ENCODE results near the gene TMPRSS9.

Gene TMPRSS9

GRCh38 chr19:2431318-2432055, 71.4 kb downstream of the TMPRSS9 start:
- Histone ChIP-seq H3K4me3 (ENCODE audit: low read depth in 1 of 5, low read length in 5 of 5) (no peak overlapping the region), H3K9ac (ENCODE audit: low read length in 5 of 5) (no peak overlapping the region), H3K9me3 (ENCODE audit: control insufficient read depth in 5 of 5, low read length in 5 of 5) (no peaks in the 10 kb centered on the region), H3K36me3 (ENCODE audit: control insufficient read depth in 5 of 5, insufficient read depth in 5 of 5, low read length in 5 of 5) (peaks cover 0 to 43% (median 20%) of the 10 kb centered on the region in 5 donors), H3K4me1 (ENCODE audit: control insufficient read depth in 5 of 5, insufficient read depth in 5 of 5, low read length in 5 of 5) (peaks cover 2 to 20% (median 18%) of the 10 kb centered on the region in 5 donors), H3K27ac (ENCODE audit: low read depth, low read length) (no peak overlapping the region), H3K27me3 (ENCODE audit: control insufficient read depth in 5 of 5, insufficient read depth in 4 of 5, low read length in 5 of 5) (no peaks in the 10 kb centered on the region)

GRCh38 chr19:2432131-2432848, 72.2 kb downstream of the TMPRSS9 start:
- Histone ChIP-seq H3K27ac (ENCODE audit: low read depth, low read length) (no peak overlapping the region), H3K4me1 (ENCODE audit: control insufficient read depth in 5 of 5, insufficient read depth in 5 of 5, low read length in 5 of 5) (peaks cover 2 to 12% (median 10%) of the 10 kb centered on the region in 5 donors), H3K9ac (ENCODE audit: low read length in 5 of 5) (no peak overlapping the region), H3K4me3 (ENCODE audit: low read depth in 1 of 5, low read length in 5 of 5) (no peak overlapping the region), H3K9me3 (ENCODE audit: control insufficient read depth in 5 of 5, low read length in 5 of 5) (no peaks in the 10 kb centered on the region), H3K36me3 (ENCODE audit: control insufficient read depth in 5 of 5, insufficient read depth in 5 of 5, low read length in 5 of 5) (peaks cover 0 to 47% (median 21%) of the 10 kb centered on the region in 5 donors), H3K27me3 (ENCODE audit: control insufficient read depth in 5 of 5, insufficient read depth in 4 of 5, low read length in 5 of 5) (no peaks in the 10 kb centered on the region)

DNA sequence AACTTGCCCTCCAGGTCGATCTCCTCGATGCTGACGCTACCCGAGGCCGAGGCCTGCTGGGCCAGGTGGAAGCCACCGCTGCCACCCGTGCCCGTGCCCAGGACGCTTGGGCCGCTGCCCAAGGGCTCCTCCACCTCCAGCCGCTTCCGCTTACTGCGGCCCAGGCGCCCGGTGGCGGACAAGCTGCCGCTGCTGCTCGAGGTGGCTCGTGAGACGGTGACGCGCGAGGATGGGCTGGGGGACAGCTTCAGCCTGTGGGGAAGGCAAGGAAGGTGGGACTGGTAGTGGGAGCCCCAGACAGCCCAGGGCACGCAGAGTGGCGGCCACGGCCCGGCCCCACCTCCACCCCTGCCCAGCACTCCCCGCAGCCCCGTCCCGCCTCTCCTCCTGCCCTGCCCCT, 73.8 kb downstream of the TMPRSS9 start:
- Histone ChIP-seq H3K4me3 (ENCODE audit: low read depth in 1 of 5, low read length in 5 of 5) (no peak overlapping the region), H3K9me3 (ENCODE audit: control insufficient read depth in 5 of 5, low read length in 5 of 5) (no peaks in the 10 kb centered on the region), H3K27me3 (ENCODE audit: control insufficient read depth in 5 of 5, insufficient read depth in 4 of 5, low read length in 5 of 5) (no peaks in the 10 kb centered on the region), H3K27ac (ENCODE audit: low read depth, low read length) (no peak overlapping the region), H3K36me3 (ENCODE audit: control insufficient read depth in 5 of 5, insufficient read depth in 5 of 5, low read length in 5 of 5) (peaks cover 0 to 60% (median 34%) of the 10 kb centered on the region in 5 donors), H3K4me1 (ENCODE audit: control insufficient read depth in 5 of 5, insufficient read depth in 5 of 5, low read length in 5 of 5) (peaks cover 0 to 1% (median 0%) of the 10 kb centered on the region in 5 donors), H3K9ac (ENCODE audit: low read length in 5 of 5) (no peak overlapping the region)

DNA sequence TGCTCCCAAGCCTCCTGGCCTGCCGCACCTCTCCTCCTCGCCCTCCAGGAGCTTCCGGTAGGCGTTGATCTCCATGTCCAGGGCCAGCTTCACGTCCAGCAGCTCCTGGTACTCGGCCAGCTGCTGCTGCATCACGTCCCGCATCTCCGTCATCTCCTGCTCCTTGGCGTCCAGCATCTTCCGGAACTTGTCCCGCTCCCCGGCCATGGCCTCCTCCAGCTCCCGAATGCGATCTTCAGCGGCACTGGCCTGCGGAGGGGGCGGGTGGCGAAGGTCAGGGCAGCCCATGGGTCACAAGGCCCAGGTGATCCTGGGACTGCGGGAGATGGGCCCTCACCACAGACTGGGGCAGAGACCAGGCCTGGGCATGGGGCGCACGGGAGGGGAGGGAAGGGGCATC, 74.2 kb downstream of the TMPRSS9 start:
- Histone ChIP-seq H3K36me3 (ENCODE audit: control insufficient read depth in 5 of 5, insufficient read depth in 5 of 5, low read length in 5 of 5) (peaks cover 0 to 60% (median 34%) of the 10 kb centered on the region in 5 donors), H3K9me3 (ENCODE audit: control insufficient read depth in 5 of 5, low read length in 5 of 5) (no peaks in the 10 kb centered on the region), H3K4me3 (ENCODE audit: low read depth in 1 of 5, low read length in 5 of 5) (no peak overlapping the region), H3K27me3 (ENCODE audit: control insufficient read depth in 5 of 5, insufficient read depth in 4 of 5, low read length in 5 of 5) (no peaks in the 10 kb centered on the region), H3K27ac (ENCODE audit: low read depth, low read length) (no peak overlapping the region), H3K9ac (ENCODE audit: low read length in 5 of 5) (no peak overlapping the region), H3K4me1 (ENCODE audit: control insufficient read depth in 5 of 5, insufficient read depth in 5 of 5, low read length in 5 of 5) (no peaks in the 10 kb centered on the region)

DNA sequence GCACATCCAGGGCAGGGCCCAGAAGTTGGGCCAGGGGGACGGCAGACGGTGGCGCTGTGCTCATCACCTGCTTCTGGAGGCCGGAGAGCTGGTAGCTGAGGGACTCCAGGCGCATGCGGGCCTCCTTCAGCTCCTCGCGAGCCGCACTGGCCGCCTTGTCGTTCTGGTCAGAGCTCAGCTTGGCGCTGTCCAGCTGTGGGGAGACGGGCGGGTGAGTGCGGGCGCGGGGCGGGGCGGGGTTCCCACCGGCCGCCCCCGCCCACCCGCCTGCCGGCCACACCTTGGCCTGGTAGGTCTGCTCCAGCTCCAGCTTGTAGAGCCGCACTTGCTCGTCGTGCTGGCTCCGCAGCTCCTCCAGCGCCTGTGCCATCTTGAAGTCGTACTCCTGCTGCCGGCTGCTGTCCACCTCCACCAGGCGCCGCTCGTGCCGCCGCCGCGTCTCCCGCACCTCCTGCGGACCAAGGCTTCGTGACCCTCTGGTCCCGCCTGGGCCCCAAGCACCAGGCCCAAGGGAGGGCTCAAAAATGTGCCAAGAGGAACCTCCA, 74.7 kb downstream of the TMPRSS9 start:
- Histone ChIP-seq H3K27ac (ENCODE audit: low read depth, low read length) (no peak overlapping the region), H3K4me1 (ENCODE audit: control insufficient read depth in 5 of 5, insufficient read depth in 5 of 5, low read length in 5 of 5) (no peaks in the 10 kb centered on the region), H3K9me3 (ENCODE audit: control insufficient read depth in 5 of 5, low read length in 5 of 5) (no peaks in the 10 kb centered on the region), H3K27me3 (ENCODE audit: control insufficient read depth in 5 of 5, insufficient read depth in 4 of 5, low read length in 5 of 5) (no peaks in the 10 kb centered on the region), H3K36me3 (ENCODE audit: control insufficient read depth in 5 of 5, insufficient read depth in 5 of 5, low read length in 5 of 5) (peaks cover 0 to 60% (median 34%) of the 10 kb centered on the region in 5 donors), H3K4me3 (ENCODE audit: low read depth in 1 of 5, low read length in 5 of 5) (no peak overlapping the region), H3K9ac (ENCODE audit: low read length in 5 of 5) (no peak overlapping the region)

DNA sequence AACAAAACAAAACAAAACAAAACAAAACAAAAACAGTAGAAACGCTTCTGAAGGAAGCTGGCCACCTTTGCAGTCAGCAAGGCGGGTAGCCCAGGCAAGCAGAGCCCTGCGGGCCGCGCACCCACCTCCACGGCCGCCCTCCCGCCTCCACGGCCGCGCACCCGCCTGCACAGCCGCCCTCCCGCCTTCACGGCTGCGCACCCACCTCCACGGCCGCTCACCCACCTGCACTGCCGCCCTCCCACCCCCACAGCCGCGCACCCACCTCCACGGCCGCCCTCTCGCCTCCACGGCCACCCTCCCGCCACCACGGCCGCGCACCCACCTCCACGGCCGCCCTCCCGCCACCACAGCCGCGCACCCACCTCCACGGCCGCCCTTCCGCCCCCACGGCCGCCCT, 76.3 kb downstream of the TMPRSS9 start:
- no peak overlapping the region for H3K27ac ChIP-seq (ENCODE audit: low read depth, low read length)
- peaks cover 0 to 55% (median 29%) of the 10 kb centered on the region in 5 donors for H3K36me3 ChIP-seq (ENCODE audit: control insufficient read depth in 5 of 5, insufficient read depth in 5 of 5, low read length in 5 of 5)
- H3K9me3 ChIP-seq (ENCODE audit: control insufficient read depth in 5 of 5, low read length in 5 of 5), result no peaks in the 10 kb centered on the region
- no peak overlapping the region for H3K9ac ChIP-seq (ENCODE audit: low read length in 5 of 5)
- no peaks in the 10 kb centered on the region for H3K27me3 ChIP-seq (ENCODE audit: control insufficient read depth in 5 of 5, insufficient read depth in 4 of 5, low read length in 5 of 5)
- no peak overlapping the region for H3K4me3 ChIP-seq (ENCODE audit: low read depth in 1 of 5, low read length in 5 of 5)
- H3K4me1 ChIP-seq (ENCODE audit: control insufficient read depth in 5 of 5, insufficient read depth in 5 of 5, low read length in 5 of 5), result no peaks in the 10 kb centered on the region

DNA sequence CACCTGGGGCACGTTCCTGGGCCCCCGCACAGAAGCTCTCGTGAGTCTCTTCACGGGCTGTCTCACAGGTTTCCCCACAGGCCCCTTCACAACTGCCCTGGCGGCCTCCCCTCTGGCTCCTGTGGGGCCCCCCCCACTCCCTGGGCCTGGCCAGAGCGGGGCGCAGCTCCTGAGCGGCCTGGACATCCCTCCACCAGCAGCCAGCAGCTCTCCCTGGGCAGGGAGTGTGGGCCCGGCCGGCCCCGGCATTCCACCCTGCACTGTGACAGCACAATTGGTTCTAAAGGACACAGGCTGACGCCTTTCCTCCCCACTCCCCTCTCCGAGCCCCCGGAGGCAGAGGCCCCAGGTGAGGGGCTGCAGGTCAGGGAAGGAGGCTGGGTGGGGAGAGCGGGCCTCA, 76.9 kb downstream of the TMPRSS9 start:
- Histone ChIP-seq H3K27ac (ENCODE audit: low read depth, low read length) (no peak overlapping the region), H3K9me3 (ENCODE audit: control insufficient read depth in 5 of 5, low read length in 5 of 5) (no peaks in the 10 kb centered on the region), H3K4me1 (ENCODE audit: control insufficient read depth in 5 of 5, insufficient read depth in 5 of 5, low read length in 5 of 5) (no peaks in the 10 kb centered on the region), H3K36me3 (ENCODE audit: control insufficient read depth in 5 of 5, insufficient read depth in 5 of 5, low read length in 5 of 5) (peaks cover 0 to 55% (median 32%) of the 10 kb centered on the region in 5 donors), H3K4me3 (ENCODE audit: low read depth in 1 of 5, low read length in 5 of 5) (no peak overlapping the region), H3K9ac (ENCODE audit: low read length in 5 of 5) (no peak overlapping the region), H3K27me3 (ENCODE audit: control insufficient read depth in 5 of 5, insufficient read depth in 4 of 5, low read length in 5 of 5) (no peaks in the 10 kb centered on the region)

DNA sequence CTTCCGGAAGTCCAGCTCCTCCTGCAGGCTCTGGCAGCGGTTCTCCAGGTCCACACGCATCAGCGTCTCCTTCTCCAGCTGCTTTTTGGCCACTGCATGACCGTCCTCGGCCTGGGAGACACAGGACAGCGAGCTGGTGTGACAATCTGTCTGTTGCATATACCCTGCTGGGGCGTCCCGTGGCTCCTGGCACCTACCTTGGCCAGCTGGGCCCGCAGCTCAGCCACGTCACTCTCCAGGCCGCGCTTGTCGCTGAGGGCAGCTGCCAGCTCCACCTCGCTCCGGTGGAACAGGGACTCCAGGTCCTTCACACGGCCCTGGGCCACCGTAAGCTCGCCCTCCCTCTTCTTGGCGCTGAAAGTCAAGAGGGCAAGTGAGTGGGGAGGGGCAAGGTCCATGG, 78.1 kb downstream of the TMPRSS9 start:
- H3K27me3 ChIP-seq (ENCODE audit: control insufficient read depth in 5 of 5, insufficient read depth in 4 of 5, low read length in 5 of 5), result no peaks in the 10 kb centered on the region
- H3K4me1 ChIP-seq (ENCODE audit: control insufficient read depth in 5 of 5, insufficient read depth in 5 of 5, low read length in 5 of 5), result no peaks in the 10 kb centered on the region
- no peak overlapping the region for H3K9ac ChIP-seq (ENCODE audit: low read length in 5 of 5)
- peaks cover 0 to 56% (median 37%) of the 10 kb centered on the region in 5 donors for H3K36me3 ChIP-seq (ENCODE audit: control insufficient read depth in 5 of 5, insufficient read depth in 5 of 5, low read length in 5 of 5)
- H3K4me3 ChIP-seq (ENCODE audit: low read depth in 1 of 5, low read length in 5 of 5), result no peak overlapping the region
- no peaks in the 10 kb centered on the region for H3K9me3 ChIP-seq (ENCODE audit: control insufficient read depth in 5 of 5, low read length in 5 of 5)
- H3K27ac ChIP-seq (ENCODE audit: low read depth, low read length), result no peak overlapping the region

DNA sequence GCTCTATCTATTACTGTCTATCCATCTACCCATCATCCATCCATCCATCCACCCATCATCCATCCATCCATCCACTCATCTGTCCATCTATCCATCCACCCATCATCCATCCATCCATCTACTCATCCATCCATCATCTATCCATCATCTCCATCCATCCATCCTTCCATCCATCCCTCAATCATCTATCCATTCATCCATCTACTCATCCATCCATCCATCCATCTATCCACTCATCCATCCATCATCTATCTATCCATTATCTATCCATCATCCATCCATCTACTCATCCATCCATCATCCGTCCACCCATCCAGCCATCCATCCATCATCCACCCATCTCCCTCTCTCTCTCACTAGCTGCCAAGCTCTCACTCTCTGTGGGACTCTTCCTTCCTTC, 80.5 kb downstream of the TMPRSS9 start:
- no peaks in the 10 kb centered on the region for H3K9me3 ChIP-seq (ENCODE audit: control insufficient read depth in 5 of 5, low read length in 5 of 5)
- H3K9ac ChIP-seq (ENCODE audit: low read length in 5 of 5), result no peak overlapping the region
- H3K27me3 ChIP-seq (ENCODE audit: control insufficient read depth in 5 of 5, insufficient read depth in 4 of 5, low read length in 5 of 5), result no peaks in the 10 kb centered on the region
- H3K36me3 ChIP-seq (ENCODE audit: control insufficient read depth in 5 of 5, insufficient read depth in 5 of 5, low read length in 5 of 5), result peaks cover 0 to 52% (median 32%) of the 10 kb centered on the region in 5 donors
- no peak overlapping the region for H3K4me3 ChIP-seq (ENCODE audit: low read depth in 1 of 5, low read length in 5 of 5)
- H3K27ac ChIP-seq (ENCODE audit: low read depth, low read length), result no peak overlapping the region
- no peaks in the 10 kb centered on the region for H3K4me1 ChIP-seq (ENCODE audit: control insufficient read depth in 5 of 5, insufficient read depth in 5 of 5, low read length in 5 of 5)

GRCh38 chr19:2441096-2441752, 81.2 kb downstream of the TMPRSS9 start:
- Histone ChIP-seq H3K27me3 (ENCODE audit: control insufficient read depth in 5 of 5, insufficient read depth in 4 of 5, low read length in 5 of 5) (no peaks in the 10 kb centered on the region), H3K9ac (ENCODE audit: low read length in 5 of 5) (no peak overlapping the region), H3K27ac (ENCODE audit: low read depth, low read length) (no peak overlapping the region), H3K9me3 (ENCODE audit: control insufficient read depth in 5 of 5, low read length in 5 of 5) (no peaks in the 10 kb centered on the region), H3K36me3 (ENCODE audit: control insufficient read depth in 5 of 5, insufficient read depth in 5 of 5, low read length in 5 of 5) (peaks cover 0 to 51% (median 32%) of the 10 kb centered on the region in 5 donors), H3K4me3 (ENCODE audit: low read depth in 1 of 5, low read length in 5 of 5) (no peak overlapping the region), H3K4me1 (ENCODE audit: control insufficient read depth in 5 of 5, insufficient read depth in 5 of 5, low read length in 5 of 5) (no peaks in the 10 kb centered on the region)
